ENCODE measurements around the gene GCH1.
"Not testable (repeated sequence)": the region's sequence is repeated elsewhere in the genome, so short reads cannot be mapped to it uniquely, and the experiment has no call there.

The GCH1 gene

GRCh38 chr14:54908973-54909372 lies 6.3 kb upstream of the GCH1 start:
- not testable (repeated sequence) for DNase-seq (ENCODE audit: low read depth in 3 of 3, low spot score in 1 of 3)

DNA sequence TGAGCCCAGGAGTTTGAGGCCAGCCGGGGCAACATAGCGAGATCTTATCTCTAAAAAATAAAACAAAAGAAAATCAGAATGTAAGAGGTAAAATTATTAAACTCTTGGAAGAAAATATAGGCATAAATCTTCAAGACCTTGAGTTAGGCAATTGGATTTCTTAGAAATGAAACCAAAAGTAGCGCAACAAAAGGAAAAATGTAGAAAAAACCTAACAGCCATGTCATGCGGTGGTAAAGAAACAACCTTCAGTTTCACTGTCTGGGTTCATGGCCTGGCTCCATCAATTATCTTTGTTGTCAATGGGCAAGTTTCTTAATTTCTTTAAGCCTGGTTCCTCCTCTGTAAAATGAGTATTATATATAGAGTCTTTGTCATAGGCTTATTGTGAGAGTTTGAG lies 5.6 kb upstream of the GCH1 start:
- DNase-seq (ENCODE audit: low read depth in 3 of 3, low spot score in 1 of 3): no peak

GRCh38 chr14:54906075-54906474 lies 3.4 kb upstream of the GCH1 start:
- no peak for DNase-seq (ENCODE audit: low read depth in 3 of 3, low spot score in 1 of 3)

GRCh38 chr14:54902143-54902520 lies 494 bp downstream of the GCH1 start:
- peak; percentile 49 to 66 (median 62) for DNase-seq (ENCODE audit: low read depth in 3 of 3, low spot score in 1 of 3)

GRCh38 chr14:54901380-54902142 lies 1.1 kb downstream of the GCH1 start:
- no peak for DNase-seq (ENCODE audit: low read depth in 3 of 3, low spot score in 1 of 3)

DNA sequence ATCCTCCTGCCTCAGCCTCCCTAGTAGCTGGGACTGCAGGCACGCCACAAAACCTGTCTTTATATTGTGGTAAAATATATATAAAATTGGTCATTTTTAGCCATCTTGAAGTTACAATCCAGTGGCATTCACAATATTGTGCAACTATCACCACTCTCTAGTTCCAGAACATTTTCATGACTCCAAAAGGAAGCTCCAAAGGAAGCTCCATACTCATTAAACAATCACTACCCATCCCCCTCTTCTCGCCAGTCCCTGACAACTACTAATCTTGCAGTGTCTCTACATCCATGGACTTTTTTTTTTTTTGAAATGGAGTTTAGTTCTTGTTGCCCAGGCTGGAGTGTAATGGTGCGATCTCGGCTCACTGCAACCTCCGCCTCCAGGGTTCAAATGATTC lies 3.1 kb downstream of the GCH1 start:
- no peak for DNase-seq (ENCODE audit: low read depth in 3 of 3, low spot score in 1 of 3)

- DNase-seq (ENCODE audit: low read depth in 3 of 3, low spot score in 1 of 3): not testable (repeated sequence)
Measured at GRCh38 chr14:54897809-54898555, 4.6 kb downstream of the GCH1 start.

GRCh38 chr14:54895683-54896082 lies 6.9 kb downstream of the GCH1 start:
- no peak for DNase-seq (ENCODE audit: low read depth in 3 of 3, low spot score in 1 of 3)

DNA sequence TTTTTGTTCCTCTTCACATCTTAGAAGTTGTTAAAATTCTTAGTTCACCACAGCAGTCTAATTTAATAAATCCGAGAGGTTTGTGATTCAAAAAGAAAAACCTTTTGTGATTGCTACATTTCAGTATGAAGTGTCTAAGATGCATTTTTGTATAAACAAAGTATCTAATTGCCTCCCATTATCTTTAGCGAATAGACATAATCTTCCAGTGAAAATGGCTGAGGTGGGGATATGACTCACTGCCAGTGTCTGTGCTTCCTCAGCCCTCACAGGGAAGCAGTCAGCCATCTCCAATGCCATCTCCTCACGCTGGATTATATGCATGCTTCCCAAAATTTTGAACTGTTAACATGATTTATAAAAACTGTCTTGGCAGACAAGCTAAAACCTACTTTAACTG lies 7.6 kb downstream of the GCH1 start:
- no peak for DNase-seq (ENCODE audit: low read depth in 3 of 3, low spot score in 1 of 3)

- no peak for DNase-seq (ENCODE audit: low read depth in 3 of 3, low spot score in 1 of 3)
Measured at GRCh38 chr14:54893151-54893760, 9.4 kb downstream of the GCH1 start.

- no peak for DNase-seq (ENCODE audit: low read depth in 3 of 3, low spot score in 1 of 3)
Measured at GRCh38 chr14:54891471-54892245, 11.0 kb downstream of the GCH1 start.

DNA sequence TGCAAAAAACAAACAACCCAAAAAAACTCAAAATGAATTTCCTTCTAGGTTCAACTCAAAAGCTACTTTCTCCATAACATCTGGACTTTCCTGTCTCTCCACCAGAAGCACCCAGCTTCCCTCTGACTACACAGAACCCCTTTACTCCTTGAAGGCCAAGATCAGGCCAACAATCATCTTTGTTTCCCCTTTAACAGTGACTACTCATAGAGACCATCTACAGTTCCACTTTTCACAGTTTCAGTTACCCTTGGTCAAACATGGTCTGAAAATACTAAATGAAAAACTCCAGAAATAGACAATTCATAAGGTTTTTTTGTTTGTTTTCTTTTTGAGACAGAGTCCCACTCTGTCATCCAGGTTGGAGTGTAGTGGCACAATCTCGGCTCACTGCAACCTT lies 11.8 kb downstream of the GCH1 start:
- no peak for DNase-seq (ENCODE audit: low read depth in 3 of 3, low spot score in 1 of 3)

- DNase-seq (ENCODE audit: low read depth in 3 of 3, low spot score in 1 of 3): no peak
Measured at GRCh38 chr14:54889919-54890318, 12.7 kb downstream of the GCH1 start.

DNA sequence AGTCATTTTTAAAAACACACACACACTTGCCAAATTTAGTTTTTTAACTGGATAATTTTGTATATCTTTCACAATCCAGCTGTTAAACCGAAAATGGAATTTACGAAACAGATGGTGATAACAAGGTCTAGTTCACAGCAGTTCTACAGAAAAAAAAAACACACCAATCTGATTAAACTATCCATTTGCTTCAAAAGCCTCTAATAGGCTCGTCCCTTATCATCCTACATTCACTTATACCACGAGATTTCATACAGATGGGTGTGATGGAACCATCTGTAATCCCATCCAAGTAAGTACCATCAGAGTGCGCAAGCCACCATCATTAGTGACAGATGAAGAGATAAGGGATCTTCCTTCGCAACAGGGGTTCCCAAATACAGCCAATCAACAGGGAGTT lies 20.1 kb downstream of the GCH1 start:
- DNase-seq (ENCODE audit: low read depth in 3 of 3, low spot score in 1 of 3): no peak

- DNase-seq (ENCODE audit: low read depth in 3 of 3, low spot score in 1 of 3): no peak
Measured at GRCh38 chr14:54881761-54882401, 20.7 kb downstream of the GCH1 start.

DNA sequence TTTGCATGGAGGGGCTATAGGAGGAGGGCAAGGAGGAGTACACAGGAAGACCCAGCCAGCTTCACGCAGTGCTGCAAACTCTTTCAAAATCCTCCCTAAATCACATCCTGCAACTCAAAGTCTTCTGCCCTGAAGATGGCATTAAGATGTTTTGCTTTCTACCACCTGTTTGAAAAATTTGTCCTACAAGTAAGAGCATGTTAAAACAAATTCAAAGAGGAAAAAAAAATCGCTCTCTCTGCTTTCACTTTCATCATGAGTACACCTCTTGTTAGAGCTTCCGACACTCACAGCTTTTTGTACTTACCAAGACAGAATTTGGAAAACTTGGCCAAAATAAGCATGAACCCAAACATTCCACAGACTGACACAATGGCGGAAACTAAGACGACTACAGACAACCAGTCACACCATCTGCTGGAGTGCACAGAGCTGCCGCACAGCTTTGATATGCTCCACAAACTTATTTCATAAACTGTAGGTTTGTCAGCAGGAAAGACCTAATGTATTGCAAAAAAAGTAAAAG lies 21.3 kb downstream of the GCH1 start:
- DNase-seq (ENCODE audit: low read depth in 3 of 3, low spot score in 1 of 3): no peak

- no peak for DNase-seq (ENCODE audit: low read depth in 3 of 3, low spot score in 1 of 3)
Measured at GRCh38 chr14:54877703-54878021, 25.0 kb downstream of the GCH1 start.

- DNase-seq (ENCODE audit: low read depth in 3 of 3, low spot score in 1 of 3): no peak
Measured at GRCh38 chr14:54877015-54877702, 25.5 kb downstream of the GCH1 start.

DNA sequence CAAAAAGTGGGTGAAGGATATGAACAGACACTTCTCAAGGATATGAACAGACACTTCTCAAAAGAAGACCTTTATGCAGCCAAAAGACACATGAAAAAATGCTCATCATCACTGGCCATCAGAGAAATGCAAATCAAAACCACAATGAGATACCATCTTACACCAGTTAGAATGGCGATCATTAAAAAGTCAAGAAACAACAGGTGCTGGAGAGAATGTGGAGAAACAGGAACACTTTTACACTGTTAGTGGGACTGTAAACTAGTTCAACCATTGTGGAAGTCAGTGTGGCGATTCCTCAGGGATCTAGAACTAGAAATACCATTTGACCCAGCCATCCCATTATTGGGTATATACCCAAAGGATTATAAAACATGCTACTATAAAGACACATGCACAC lies 27.0 kb downstream of the GCH1 start:
- DNase-seq (ENCODE audit: low read depth in 3 of 3, low spot score in 1 of 3): not testable (repeated sequence)

Data from stimulated activated CD4-positive, alpha-beta T cell treated with anti-CD3 and anti-CD28 coated beads, TNF-alpha, amount 100 ng/mL, for 1 hour (primary cell).